GM10266 (cell line): ENCODE measurements around the gene FTO.

Source experiments
- DNase-seq: peaks from one replicate; pipeline ENCODE4 v3.0.0; 2012; ENCODE audit errors: extremely low spot score
- CTCF ChIP-seq: IDR thresholded peaks from 2 replicates; pipeline ENCODE4 v1.5.1; 2012; ENCODE audit warnings: mild to moderate bottlenecking, low read depth; ENCODE audit not compliant: control insufficient read depth, insufficient read depth; ENCODE audit errors: missing control alignments

The FTO gene

GRCh38 chr16:54080524-54081008 is 376.6 kb downstream of the FTO start:
- no peak for DNase-seq
- TF ChIP-seq CTCF, result no peak

GRCh38 chr16:54086791-54087190 is 382.8 kb downstream of the FTO start:
- no peak for DNase-seq
- no peak for TF ChIP-seq CTCF

- TF ChIP-seq CTCF, result no peak
- DNase-seq, result no peak
Observed at GRCh38 chr16:54090602-54091001, 386.6 kb downstream of the FTO start.

- TF ChIP-seq CTCF, result no peak
Observed at GRCh38 chr16:54093281-54093680, 389.3 kb downstream of the FTO start.

GRCh38 chr16:54094641-54095040 is 390.7 kb downstream of the FTO start:
- TF ChIP-seq CTCF, result no peak
- DNase-seq, result no peak

More at GRCh38 chr16:54093281-54093680, 389.3 kb downstream of the FTO start:
- DNase-seq, result no peak

GRCh38 chr16:54096607-54097006 is 392.7 kb downstream of the FTO start:
- DNase-seq, result no peak
- TF ChIP-seq CTCF, result no peak

- no peak for DNase-seq
- no peak for TF ChIP-seq CTCF
Observed at GRCh38 chr16:54097774-54098173, 393.8 kb downstream of the FTO start.
